OCI-LY1 (cell line): Measurements from ENCODE around the gene TXNDC2.
"Not testable (repeated sequence)": the region's sequence is repeated elsewhere in the genome, so short reads cannot be mapped to it uniquely, and the experiment has no call there.

Source experiments
- H2AFZ ChIP-seq: fragments of 200-600 bp; sonication (generic), shearing (Covaris generic); 2 replicates; pipeline ENCODE4 v1.6.0; 2014; ENCODE audit warnings: antibody characterized with exemption, mild to moderate bottlenecking, low read length
- H3F3A ChIP-seq: fragments of 200-600 bp; sonication (generic), shearing (Covaris generic); 2 replicates; pipeline ENCODE4 v1.6.0; 2014; ENCODE audit warnings: mild to moderate bottlenecking, antibody characterized with exemption, low read length, moderate library complexity; ENCODE audit not compliant: insufficient read depth
- H3K27ac ChIP-seq: fragments of 200-600 bp; sonication (generic); 2 replicates; pipeline ENCODE4 v1.5.1; 2014; ENCODE audit warnings: low read length, mixed run types, mild to moderate bottlenecking, low read depth; ENCODE audit not compliant: poor library complexity, severe bottlenecking
- H3K27me3 ChIP-seq: fragments of 200-600 bp; sonication (generic); 2 replicates; pipeline ENCODE4 v1.6.0; 2014; ENCODE audit warnings: antibody characterized with exemption, mild to moderate bottlenecking, low read length, moderate library complexity; ENCODE audit not compliant: insufficient read depth
- H3K36me3 ChIP-seq: fragments of 200-600 bp; sonication (generic); 2 replicates; pipeline ENCODE4 v1.6.1; 2014; ENCODE audit warnings: mild to moderate bottlenecking, antibody characterized with exemption, low read length, moderate library complexity, mixed read lengths; ENCODE audit not compliant: insufficient read depth
- H3K4me1 ChIP-seq: fragments of 200-600 bp; sonication (generic); 2 replicates; pipeline ENCODE4 v1.5.1; 2014; ENCODE audit warnings: mild to moderate bottlenecking, low read length, moderate library complexity; ENCODE audit not compliant: insufficient read depth, severe bottlenecking
- H3K4me2 ChIP-seq: fragments of 200-600 bp; sonication (generic), shearing (Covaris generic); 2 replicates; pipeline ENCODE4 v1.6.1; 2014; ENCODE audit warnings: low read length
- H3K4me3 ChIP-seq: fragments of 200-600 bp; sonication (generic); 2 replicates; pipeline ENCODE4 v1.5.1; 2014; ENCODE audit warnings: low read length, low read depth, mild to moderate bottlenecking, mixed read lengths; ENCODE audit not compliant: poor library complexity, severe bottlenecking
- H3K79me2 ChIP-seq: fragments of 200-600 bp; shearing (Covaris generic); 2 replicates; pipeline ENCODE4 v1.6.1; 2016; ENCODE audit warnings: mixed run types, low read length, mixed read lengths; ENCODE audit not compliant: insufficient read depth
- H3K9ac ChIP-seq: fragments of 200-600 bp; sonication (generic), shearing (Covaris generic); 2 replicates; pipeline ENCODE4 v1.6.1; 2014; ENCODE audit warnings: mild to moderate bottlenecking, low read length, mixed read lengths
- H3K9me2 ChIP-seq: fragments of 200-600 bp; sonication (generic), shearing (Covaris generic); 2 replicates; pipeline ENCODE4 v1.6.1; 2014; ENCODE audit warnings: low read depth, mild to moderate bottlenecking, low read length, mixed read lengths
- H3K9me3 ChIP-seq: fragments of 200-600 bp; shearing (Covaris generic); 2 replicates; pipeline ENCODE4 v1.6.1; 2014; ENCODE audit warnings: low read length, mixed read lengths
- H4K20me1 ChIP-seq: fragments of 200-600 bp; sonication (generic), shearing (Covaris generic); 2 replicates; pipeline ENCODE4 v1.6.0; 2016; ENCODE audit warnings: mild to moderate bottlenecking, low read length; ENCODE audit not compliant: insufficient read depth
- EZH2 ChIP-seq: fragments of 200-600 bp; sonication (generic), shearing (Covaris generic); IDR thresholded peaks from 2 replicates; pipeline ENCODE4 v1.8.0; 2017; ENCODE audit warnings: borderline replicate concordance, mixed run types, mild to moderate bottlenecking, antibody characterized with exemption, low read length, moderate library complexity, mixed read lengths
- TF ChIP-seq, protein P1 (sequence below): fragments of 200-600 bp; sonication (generic), shearing (Covaris generic); IDR thresholded peaks from 2 replicates; pipeline ENCODE4 v1.5.1; 2017; ENCODE audit warnings: mild to moderate bottlenecking, antibody characterized with exemption, low read length, moderate library complexity, mixed read lengths

Gene TXNDC2

DNA sequence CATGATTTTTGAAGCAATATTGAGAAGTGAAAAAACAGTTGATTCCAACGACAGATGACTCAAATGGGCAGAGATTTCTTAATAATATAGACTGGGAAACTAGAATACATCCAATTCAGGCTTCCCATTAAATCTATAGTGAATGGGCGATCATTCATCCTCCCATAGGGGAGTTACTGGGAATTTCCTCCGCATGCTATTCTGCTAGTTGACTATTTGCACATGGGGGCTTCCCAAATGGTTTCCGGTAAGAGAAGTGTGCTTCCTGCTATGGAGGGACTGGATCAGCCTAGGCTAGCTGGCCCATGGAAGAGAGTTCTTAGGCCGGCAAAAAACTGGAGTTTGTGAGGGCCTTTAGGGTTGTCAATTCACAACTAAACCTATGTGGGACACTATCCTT, 25.5 kb downstream of the TXNDC2 start:
- Histone ChIP-seq H3K9me2 (no peaks in the 10 kb centered on the region), H2AFZ (no peak overlapping the region)
- TF ChIP-seq, protein P1, sequence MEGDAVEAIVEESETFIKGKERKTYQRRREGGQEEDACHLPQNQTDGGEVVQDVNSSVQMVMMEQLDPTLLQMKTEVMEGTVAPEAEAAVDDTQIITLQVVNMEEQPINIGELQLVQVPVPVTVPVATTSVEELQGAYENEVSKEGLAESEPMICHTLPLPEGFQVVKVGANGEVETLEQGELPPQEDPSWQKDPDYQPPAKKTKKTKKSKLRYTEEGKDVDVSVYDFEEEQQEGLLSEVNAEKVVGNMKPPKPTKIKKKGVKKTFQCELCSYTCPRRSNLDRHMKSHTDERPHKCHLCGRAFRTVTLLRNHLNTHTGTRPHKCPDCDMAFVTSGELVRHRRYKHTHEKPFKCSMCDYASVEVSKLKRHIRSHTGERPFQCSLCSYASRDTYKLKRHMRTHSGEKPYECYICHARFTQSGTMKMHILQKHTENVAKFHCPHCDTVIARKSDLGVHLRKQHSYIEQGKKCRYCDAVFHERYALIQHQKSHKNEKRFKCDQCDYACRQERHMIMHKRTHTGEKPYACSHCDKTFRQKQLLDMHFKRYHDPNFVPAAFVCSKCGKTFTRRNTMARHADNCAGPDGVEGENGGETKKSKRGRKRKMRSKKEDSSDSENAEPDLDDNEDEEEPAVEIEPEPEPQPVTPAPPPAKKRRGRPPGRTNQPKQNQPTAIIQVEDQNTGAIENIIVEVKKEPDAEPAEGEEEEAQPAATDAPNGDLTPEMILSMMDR, result no peak
- no peak for TF ChIP-seq EZH2

DNA sequence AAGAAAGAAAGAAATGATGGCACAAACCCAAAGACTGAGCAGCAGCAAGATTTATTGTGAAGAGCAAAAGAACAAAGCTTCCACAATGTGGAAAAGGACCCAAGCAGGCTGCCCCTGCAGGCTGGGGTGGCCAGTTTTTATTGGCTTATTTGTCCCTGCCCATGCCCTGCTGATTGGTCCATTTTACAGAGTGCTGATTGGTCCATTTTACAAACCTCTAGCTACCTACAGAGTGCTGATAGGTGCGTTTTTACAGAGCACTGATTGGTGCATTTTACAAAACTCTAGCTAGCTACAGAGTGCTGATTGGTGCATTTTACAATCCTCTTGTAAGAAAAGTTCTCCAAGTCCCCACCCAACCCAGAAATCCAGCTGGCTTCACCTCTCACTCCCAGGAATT, 26.5 kb downstream of the TXNDC2 start:
- not testable (repeated sequence) for H3K9me3 ChIP-seq, H3K27me3 ChIP-seq, H3F3A ChIP-seq, H3K27ac ChIP-seq, H3K4me3 ChIP-seq, H4K20me1 ChIP-seq, H3K9ac ChIP-seq, H3K4me2 ChIP-seq, H2AFZ ChIP-seq, H3K9me2 ChIP-seq, H3K36me3 ChIP-seq
- Histone ChIP-seq H3K79me2 (peaks cover 26% of the 10 kb centered on the region), H3K4me1 (peaks cover 26% of the 10 kb centered on the region)

More for the DNA sequence above, 25.5 kb downstream of the TXNDC2 start:
- H3K4me2 ChIP-seq, result no peak overlapping the region
- H3K36me3 ChIP-seq, result no peaks in the 10 kb centered on the region; the same call in 1 of the 2 replicates
- H4K20me1 ChIP-seq, result no peaks in the 10 kb centered on the region; the same call in 1 of the 2 replicates
- H3K27ac ChIP-seq, result no peak overlapping the region
- H3F3A ChIP-seq, result no peaks in the 10 kb centered on the region
- no peaks in the 10 kb centered on the region for H3K27me3 ChIP-seq
- no peak overlapping the region for H3K4me3 ChIP-seq
- no peak overlapping the region for H3K9ac ChIP-seq
- peaks cover 16% of the 10 kb centered on the region for H3K4me1 ChIP-seq
- 0 out of 2 replicates have a peak, but pooled peaks cover 4% of the 10 kb centered on the region for H3K9me3 ChIP-seq
- H3K79me2 ChIP-seq, result peaks cover 15% of the 10 kb centered on the region

DNA sequence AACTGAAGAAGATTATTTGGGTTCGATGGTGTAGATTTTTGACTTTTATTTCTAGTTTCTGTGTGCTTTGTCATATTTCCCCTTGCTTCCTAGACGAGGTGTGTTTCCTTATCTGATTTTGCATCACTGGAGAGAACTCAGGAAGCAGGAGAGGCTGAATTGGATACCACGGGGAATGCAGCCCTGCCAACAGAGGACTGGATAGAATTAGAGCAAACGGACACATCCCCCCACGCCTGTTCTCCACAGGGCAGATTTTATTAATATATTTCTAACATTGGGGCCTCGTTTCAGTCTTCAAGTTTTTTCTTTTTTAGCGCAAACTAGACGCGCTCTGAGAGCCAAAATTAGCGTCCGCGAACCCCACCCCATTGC, 27.4 kb downstream of the TXNDC2 start:
- no peaks in the 10 kb centered on the region for H3K27me3 ChIP-seq
- H3K4me3 ChIP-seq, result peak overlapping the region; percentile 87
- H3K79me2 ChIP-seq, result peaks cover 34% of the 10 kb centered on the region
- no peak overlapping the region for H3K27ac ChIP-seq
- peaks cover 8% of the 10 kb centered on the region; the same call in 1 of the 2 replicates for H4K20me1 ChIP-seq
- peaks cover 35% of the 10 kb centered on the region for H3K4me1 ChIP-seq
- peak overlapping the region; percentile 25 for H2AFZ ChIP-seq
- H3K9ac ChIP-seq, result peak overlapping the region; percentile 83
- H3K36me3 ChIP-seq, result no peaks in the 10 kb centered on the region; the same call in 1 of the 2 replicates
- 0 out of 2 replicates have a peak, but pooled peaks cover 4% of the 10 kb centered on the region for H3K9me3 ChIP-seq
- no peak for TF ChIP-seq EZH2
- TF ChIP-seq, protein P1, result no peak
- no peaks in the 10 kb centered on the region for H3K9me2 ChIP-seq
- no peaks in the 10 kb centered on the region for H3F3A ChIP-seq
- peak overlapping the region; percentile 68 for H3K4me2 ChIP-seq
